ENCODE results near the gene UBE4B.
"Not testable (repeated sequence)": the region's sequence is repeated elsewhere in the genome, so short reads cannot be mapped to it uniquely, and the experiment has no call there.

DNA sequence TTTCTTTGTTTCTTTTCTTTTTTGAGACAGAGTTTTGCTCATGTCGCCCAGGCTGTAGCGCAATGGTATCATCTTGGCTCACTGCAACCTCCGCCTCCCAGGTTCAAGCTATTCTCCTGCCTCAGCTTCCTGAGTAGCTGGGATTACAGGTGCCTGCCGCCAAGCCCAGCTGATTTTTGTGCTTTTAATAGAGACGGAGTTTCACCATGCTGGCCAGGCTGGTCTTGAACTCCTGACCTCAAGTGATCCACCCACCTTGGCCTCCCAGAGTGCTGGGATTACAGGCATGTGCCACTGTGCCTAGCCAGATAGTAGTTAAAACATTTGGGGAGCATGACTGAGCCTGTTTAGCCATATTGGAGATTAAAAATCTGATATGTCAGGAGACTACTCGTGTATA lies 187.9 kb downstream of the UBE4B start:
- TF ChIP-seq, protein P1, sequence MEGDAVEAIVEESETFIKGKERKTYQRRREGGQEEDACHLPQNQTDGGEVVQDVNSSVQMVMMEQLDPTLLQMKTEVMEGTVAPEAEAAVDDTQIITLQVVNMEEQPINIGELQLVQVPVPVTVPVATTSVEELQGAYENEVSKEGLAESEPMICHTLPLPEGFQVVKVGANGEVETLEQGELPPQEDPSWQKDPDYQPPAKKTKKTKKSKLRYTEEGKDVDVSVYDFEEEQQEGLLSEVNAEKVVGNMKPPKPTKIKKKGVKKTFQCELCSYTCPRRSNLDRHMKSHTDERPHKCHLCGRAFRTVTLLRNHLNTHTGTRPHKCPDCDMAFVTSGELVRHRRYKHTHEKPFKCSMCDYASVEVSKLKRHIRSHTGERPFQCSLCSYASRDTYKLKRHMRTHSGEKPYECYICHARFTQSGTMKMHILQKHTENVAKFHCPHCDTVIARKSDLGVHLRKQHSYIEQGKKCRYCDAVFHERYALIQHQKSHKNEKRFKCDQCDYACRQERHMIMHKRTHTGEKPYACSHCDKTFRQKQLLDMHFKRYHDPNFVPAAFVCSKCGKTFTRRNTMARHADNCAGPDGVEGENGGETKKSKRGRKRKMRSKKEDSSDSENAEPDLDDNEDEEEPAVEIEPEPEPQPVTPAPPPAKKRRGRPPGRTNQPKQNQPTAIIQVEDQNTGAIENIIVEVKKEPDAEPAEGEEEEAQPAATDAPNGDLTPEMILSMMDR (IDR thresholded peaks at IDR 0.05; ENCODE audit: poor library complexity) = not testable (repeated sequence)
- not testable (repeated sequence) for TF ChIP-seq EZH2 (IDR thresholded peaks at IDR 0.05; ENCODE audit: borderline replicate concordance); EZH2phosphoT487 (IDR thresholded peaks at IDR 0.05; ENCODE audit: low read depth, severe bottlenecking, unreplicated experiment)

Data from hepatocyte (in vitro differentiated cells).